ENCODE measurements around the gene SLC6A1.

GRCh38 chr3:10956531-10956930 lies 36.0 kb upstream of the SLC6A1 start:
- no peak for TF ChIP-seq SUZ12 (IDR thresholded peaks at IDR 0.05; ENCODE audit: extremely low read depth, insufficient read depth, insufficient read length)
- TF ChIP-seq YY1 (IDR thresholded peaks at IDR 0.05; ENCODE audit: insufficient read depth, insufficient read length), result no peak
- no peak for TF ChIP-seq ZNF274 (IDR thresholded peaks at IDR 0.05; ENCODE audit: low read depth, low read length)
